Measurements from ENCODE around the gene KIAA1328. TPM values are rescaled to one million over a fixed set of nuclear protein-coding genes. Genes with fewer than 3 reads are reported as not detected.
A peak's percentile ranks its signal among the peaks of the same experiment; 100 is the strongest.

Gene KIAA1328
- total and polyA plus RNA-seq, 2 experiments from 2014 or later: 3.8 to 11.5 TPM

GRCh38 chr18:36825526-36825925 lies 3.4 kb upstream of the KIAA1328 start:
- H3K27ac ChIP-seq: no peak overlapping the region
- TF ChIP-seq, protein P1, sequence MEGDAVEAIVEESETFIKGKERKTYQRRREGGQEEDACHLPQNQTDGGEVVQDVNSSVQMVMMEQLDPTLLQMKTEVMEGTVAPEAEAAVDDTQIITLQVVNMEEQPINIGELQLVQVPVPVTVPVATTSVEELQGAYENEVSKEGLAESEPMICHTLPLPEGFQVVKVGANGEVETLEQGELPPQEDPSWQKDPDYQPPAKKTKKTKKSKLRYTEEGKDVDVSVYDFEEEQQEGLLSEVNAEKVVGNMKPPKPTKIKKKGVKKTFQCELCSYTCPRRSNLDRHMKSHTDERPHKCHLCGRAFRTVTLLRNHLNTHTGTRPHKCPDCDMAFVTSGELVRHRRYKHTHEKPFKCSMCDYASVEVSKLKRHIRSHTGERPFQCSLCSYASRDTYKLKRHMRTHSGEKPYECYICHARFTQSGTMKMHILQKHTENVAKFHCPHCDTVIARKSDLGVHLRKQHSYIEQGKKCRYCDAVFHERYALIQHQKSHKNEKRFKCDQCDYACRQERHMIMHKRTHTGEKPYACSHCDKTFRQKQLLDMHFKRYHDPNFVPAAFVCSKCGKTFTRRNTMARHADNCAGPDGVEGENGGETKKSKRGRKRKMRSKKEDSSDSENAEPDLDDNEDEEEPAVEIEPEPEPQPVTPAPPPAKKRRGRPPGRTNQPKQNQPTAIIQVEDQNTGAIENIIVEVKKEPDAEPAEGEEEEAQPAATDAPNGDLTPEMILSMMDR (IDR thresholded peaks at IDR 0.05; ENCODE audit: low read depth, low read length): no peak

GRCh38 chr18:36826556-36826955 lies 2.4 kb upstream of the KIAA1328 start:
- no peaks in the 10 kb centered on the region for H3K4me1 ChIP-seq (ENCODE audit: low read depth)
- H3K4me3 ChIP-seq: no peak overlapping the region
- DNase-seq (ENCODE audit: low read depth in 1 of 2, low spot score in 1 of 2): no peak
- no peaks in the 10 kb centered on the region for H3K27me3 ChIP-seq
- no peak overlapping the region for H3K27ac ChIP-seq
- no peaks in the 10 kb centered on the region for H3K9me3 ChIP-seq (ENCODE audit: low read depth)
- H3K36me3 ChIP-seq: no peaks in the 10 kb centered on the region
- TF ChIP-seq, protein P1 (IDR thresholded peaks at IDR 0.05; ENCODE audit: low read depth, low read length): no peak

More at GRCh38 chr18:36825526-36825925, 3.4 kb upstream of the KIAA1328 start:
- no peak for DNase-seq (ENCODE audit: low read depth in 1 of 2, low spot score in 1 of 2)
- no peaks in the 10 kb centered on the region for H3K36me3 ChIP-seq
- no peaks in the 10 kb centered on the region for H3K9me3 ChIP-seq (ENCODE audit: low read depth)
- no peaks in the 10 kb centered on the region for H3K4me1 ChIP-seq (ENCODE audit: low read depth)
- no peak overlapping the region for H3K4me3 ChIP-seq
- H3K27me3 ChIP-seq: no peaks in the 10 kb centered on the region

DNA sequence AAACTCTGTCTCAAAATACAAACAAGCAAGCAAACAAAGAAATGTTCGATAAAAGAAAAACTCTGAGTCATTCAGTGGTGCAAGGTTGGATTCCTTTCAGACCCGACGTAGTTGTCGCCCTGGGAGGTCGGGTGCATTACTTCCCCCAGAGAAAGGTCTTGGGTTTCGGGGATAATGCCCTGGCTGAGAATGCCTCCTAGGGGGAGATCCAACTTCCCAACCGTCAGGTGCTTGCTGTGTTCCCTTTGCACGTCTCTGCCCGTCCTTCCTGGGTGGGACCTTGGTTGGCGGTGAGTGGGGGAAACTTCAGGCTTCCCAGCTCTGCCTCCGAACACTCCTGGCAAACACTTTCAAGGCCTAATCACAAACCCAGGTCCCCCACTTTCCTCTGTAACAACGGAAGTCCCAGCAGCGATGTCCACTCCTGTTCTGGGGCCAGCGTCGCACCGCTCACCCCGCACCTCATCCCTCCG lies 734 bp upstream of the KIAA1328 start:
- Histone ChIP-seq H3K27me3 (no peaks in the 10 kb centered on the region), H3K27ac (peak overlapping the region; percentile 11), H3K9me3 (ENCODE audit: low read depth) (no peaks in the 10 kb centered on the region), H3K36me3 (no peaks in the 10 kb centered on the region), H3K4me3 (peak overlapping the region; percentile 85), H3K4me1 (ENCODE audit: low read depth) (no peaks in the 10 kb centered on the region)
- TF ChIP-seq, protein P1 (IDR thresholded peaks at IDR 0.05; ENCODE audit: low read depth, low read length): no peak
- peak in 1 of 2 donors; percentile 76 for DNase-seq (ENCODE audit: low read depth in 1 of 2, low spot score in 1 of 2)

- Histone ChIP-seq H3K4me3 (peak overlapping the region; percentile 85), H3K27me3 (no peaks in the 10 kb centered on the region), H3K36me3 (no peaks in the 10 kb centered on the region), H3K4me1 (ENCODE audit: low read depth) (no peaks in the 10 kb centered on the region), H3K27ac (peak overlapping the region; percentile 11), H3K9me3 (ENCODE audit: low read depth) (no peaks in the 10 kb centered on the region)
- TF ChIP-seq, protein P1 (IDR thresholded peaks at IDR 0.05; ENCODE audit: low read depth, low read length): no peak
- DNase-seq (ENCODE audit: low read depth in 1 of 2, low spot score in 1 of 2): peak in 1 of 2 donors; percentile 14
Observed at GRCh38 chr18:36829362-36830157, 633 bp downstream of the KIAA1328 start.

DNA sequence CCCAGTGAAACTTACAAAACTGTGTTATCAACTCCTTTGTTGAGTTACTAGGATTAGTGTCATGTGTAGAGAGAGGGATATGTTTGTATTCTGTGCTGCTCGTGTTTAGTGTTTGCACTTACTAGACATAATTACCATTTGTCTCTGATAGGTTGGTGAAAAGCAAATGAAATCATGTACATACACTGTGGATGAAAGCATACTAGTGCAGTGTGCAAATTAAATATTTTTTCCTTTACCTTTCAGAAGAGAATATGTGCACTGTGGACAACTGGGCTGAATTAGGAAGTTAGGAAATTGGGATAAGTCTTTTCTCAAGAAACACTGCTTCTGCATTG lies 1.2 kb downstream of the KIAA1328 start:
- Histone ChIP-seq H3K4me3 (no peak overlapping the region), H3K4me1 (ENCODE audit: low read depth) (no peaks in the 10 kb centered on the region), H3K9me3 (ENCODE audit: low read depth) (no peaks in the 10 kb centered on the region), H3K27ac (no peak overlapping the region), H3K27me3 (no peaks in the 10 kb centered on the region), H3K36me3 (no peaks in the 10 kb centered on the region)
- TF ChIP-seq, protein P1 (IDR thresholded peaks at IDR 0.05; ENCODE audit: low read depth, low read length): no peak
- DNase-seq (ENCODE audit: low read depth in 1 of 2, low spot score in 1 of 2): no peak
